ENCODE measurements around the gene SGF29.
"Not testable (repeated sequence)": the region's sequence is repeated elsewhere in the genome, so short reads cannot be mapped to it uniquely, and the experiment has no call there.

The SGF29 gene

GRCh38 chr16:28553776-28554633 lies at the start of gene SGF29:
SGF29 (plus strand) TSS chr16:28553920; CDS start chr16:28581070, 27,150 bp downstream.
- DNase-seq = peak; percentile 95

- no peak for DNase-seq
Measured at GRCh38 chr16:28504707-28505404, 48.9 kb upstream of the SGF29 start.

GRCh38 chr16:28505489-28506137 lies 48.1 kb upstream of the SGF29 start:
- DNase-seq = no peak

DNA sequence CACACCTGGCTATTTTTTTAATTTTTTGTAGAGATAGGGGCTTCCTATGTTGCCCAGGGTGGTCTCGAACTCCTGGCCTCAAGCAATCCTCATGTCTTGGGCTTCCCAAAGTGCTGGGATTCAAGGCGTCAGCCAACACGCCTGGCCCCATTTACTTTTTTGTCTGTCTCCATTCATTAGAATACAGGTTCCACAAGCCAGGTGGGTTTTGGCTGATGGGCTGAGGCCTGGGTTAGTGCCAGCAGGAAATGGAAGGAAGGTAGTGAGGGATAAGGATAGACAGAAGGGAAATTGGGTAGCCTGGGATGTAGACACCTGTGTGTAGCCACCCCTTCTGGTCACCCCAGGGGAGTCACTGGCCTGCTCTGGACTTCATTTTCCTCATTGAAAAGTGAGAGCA lies 42.7 kb upstream of the SGF29 start:
- no peak for DNase-seq

- DNase-seq = no peak
Measured at GRCh38 chr16:28511801-28512789, 41.6 kb upstream of the SGF29 start.

DNA sequence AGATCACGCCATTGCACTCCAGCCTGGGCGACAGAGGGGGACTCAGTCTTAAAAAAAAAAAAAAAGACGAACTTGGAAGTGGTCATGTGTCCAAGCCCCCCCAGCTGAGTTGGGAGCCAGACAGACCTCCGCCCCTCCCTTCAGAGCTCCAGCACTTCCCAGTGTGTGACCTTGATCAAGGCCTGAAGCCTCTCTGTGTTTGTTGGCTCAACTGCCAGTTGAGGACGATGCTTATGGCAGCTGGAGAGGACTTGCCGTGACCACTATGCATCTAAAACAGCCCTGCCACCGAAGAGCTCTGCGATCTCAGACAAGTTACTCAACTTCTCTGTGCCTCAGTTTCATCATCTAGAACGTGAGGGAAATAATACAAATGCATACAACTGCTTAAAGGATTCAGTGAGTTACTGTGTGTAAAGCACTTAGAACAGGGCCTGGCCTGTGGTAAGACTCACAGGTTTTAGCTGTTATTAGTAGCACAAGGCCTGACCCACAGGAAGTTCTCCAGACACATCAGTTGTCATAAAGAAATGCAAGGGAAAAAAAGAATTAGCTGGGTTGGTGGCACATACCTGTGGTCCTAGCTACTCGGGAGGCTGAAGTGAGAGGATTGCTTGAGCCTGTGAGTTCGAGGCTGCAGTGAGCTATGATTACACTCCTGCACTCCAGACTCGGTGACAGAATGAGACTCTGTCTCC lies 40.1 kb upstream of the SGF29 start:
- no peak for DNase-seq

GRCh38 chr16:28514246-28514645 lies 39.5 kb upstream of the SGF29 start:
- DNase-seq = no peak

- no peak for DNase-seq
Measured at GRCh38 chr16:28520672-28521071, 33.0 kb upstream of the SGF29 start.

GRCh38 chr16:28521436-28521835 lies 32.3 kb upstream of the SGF29 start:
- DNase-seq = no peak

GRCh38 chr16:28522792-28523191 lies 30.9 kb upstream of the SGF29 start:
- DNase-seq = no peak

DNA sequence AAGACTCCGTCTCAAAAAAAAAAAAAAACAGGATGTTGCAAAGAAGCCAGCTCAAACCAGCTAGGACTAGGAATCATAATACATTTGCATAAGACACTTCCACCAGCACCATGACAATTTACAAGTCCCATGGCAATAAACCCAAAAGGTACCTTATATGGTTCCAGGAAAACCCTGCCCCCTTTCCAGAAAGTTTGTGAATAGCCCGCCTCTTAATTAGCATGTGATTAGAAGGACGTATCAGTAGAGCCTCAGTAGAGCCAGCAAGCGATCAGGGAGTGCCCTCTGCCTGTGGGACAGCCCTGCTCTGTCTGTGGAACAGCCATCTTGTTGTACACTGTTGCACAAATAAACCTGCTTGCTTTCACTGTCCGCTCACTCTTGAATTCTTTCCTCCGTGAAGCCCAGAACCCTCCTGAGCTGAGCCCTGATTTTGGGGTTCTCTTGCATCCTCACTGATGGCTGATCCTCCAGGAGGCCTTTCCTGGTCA lies 29.0 kb upstream of the SGF29 start:
- peak; percentile 29 for DNase-seq

DNA sequence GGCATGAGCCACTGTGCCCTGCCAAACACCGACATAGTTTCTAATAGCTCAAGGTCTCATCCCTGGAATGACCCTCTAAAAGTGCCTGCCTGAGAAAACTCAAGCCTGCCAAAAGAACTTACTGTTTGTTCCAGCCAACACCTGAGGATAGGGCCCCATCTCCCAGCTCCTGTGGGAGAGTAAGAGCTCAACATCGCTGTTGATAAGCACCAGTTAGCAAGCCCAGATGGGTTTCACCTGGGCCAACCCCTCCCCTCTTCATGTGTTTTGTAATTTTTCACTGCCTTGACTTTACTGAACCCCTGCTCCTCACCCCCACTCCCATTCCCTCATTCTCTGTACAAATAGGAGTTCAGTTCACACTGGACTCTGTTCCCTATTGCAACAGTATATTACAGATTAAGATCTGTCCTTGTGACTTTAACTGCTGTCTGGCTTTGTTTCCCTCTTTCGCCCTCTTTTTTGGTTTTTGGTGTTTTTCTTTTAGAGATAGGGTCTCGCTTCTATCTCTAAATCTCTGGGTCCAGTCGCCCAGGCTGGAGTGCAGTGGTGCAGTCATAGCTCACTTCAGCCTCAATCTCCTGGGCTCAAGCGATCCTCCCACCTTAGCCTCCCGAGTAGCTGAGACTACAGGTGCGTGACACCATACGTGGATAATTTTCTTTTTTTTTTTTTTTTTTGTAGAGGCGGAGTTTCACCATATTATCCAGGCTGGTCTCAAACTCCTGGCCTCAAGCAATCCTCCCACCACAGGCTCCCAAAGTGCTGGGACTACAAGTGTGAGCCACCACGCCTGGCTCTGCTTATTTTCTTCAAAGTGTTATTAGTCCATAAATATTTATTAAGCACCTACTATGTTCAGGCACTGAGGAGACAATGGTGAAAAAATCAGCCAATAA lies 27.3 kb upstream of the SGF29 start:
- DNase-seq = no peak

DNA sequence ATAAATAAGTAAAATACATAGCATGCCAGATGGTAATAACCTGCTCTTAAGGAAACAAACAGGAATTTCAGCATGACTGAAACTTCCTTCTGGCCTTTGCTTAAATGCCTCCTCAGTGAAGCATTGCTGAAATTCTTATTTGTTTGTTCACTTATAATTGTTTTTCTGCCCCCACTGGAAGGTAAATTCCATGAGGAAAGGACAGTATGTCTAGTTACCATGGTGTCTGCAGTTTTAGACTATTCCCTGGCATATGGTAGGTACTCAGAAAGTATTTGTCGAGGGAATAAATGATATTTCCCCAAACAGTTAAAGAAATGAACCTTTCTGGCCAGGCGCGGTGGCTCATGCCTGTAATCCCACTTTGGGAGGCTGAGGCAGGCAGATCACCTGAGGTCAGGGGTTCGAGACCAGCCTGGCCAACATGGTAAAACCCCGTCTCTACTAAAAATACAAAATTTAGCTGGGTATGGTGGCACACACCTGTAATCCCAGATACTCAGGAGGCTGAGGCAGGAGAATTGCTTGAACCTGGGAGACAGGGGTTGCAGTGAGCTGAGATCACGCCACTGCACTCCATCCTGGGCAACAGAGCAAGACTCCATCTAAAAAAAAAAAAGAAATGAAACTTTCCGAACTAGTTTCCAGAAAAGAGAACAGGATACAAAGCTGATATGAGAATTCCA lies 26.5 kb upstream of the SGF29 start:
- not testable (repeated sequence) for DNase-seq

DNA sequence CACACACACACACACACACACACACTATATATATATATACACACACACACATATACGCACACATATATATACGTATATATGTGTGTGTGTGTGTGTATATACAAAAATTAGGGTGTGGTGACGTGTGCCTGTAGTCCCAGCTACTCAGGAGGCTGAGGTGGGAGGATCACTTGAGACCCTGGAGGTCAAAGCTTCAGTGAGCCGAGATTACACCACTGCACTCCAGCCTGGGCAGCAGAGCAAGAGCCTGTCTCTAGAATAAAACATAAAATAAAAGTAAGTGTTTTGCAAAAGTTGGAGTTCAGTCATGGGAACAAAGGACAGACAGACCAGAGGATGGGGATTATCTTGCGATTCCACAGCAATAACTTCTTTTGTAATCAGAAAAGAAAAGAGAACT lies 25.7 kb upstream of the SGF29 start:
- no peak for DNase-seq

DNA sequence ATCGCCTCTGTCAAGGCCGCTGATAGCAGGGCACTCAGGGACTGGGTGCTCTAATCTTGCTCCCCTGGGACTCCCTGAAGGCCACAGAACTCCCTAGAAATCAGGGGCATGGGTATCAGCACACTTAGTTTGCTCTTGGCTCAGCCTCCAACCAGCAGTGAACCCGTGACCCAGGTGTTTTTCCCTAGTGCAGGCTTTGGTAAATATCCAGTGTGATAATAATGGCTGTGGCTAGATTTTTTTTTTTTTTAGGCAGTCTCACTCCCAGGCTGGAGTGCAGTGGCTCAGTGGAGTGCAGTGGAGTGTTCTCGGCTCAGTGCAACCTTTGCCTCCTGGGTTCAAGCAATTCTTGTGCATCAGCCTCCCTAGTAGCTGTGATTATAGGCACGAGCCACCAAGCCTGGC lies 25.3 kb upstream of the SGF29 start:
- DNase-seq = no peak

- no peak for DNase-seq
Measured at GRCh38 chr16:28529124-28529523, 24.6 kb upstream of the SGF29 start.

GRCh38 chr16:28531777-28532744 lies 21.7 kb upstream of the SGF29 start:
- DNase-seq = no peak

DNA sequence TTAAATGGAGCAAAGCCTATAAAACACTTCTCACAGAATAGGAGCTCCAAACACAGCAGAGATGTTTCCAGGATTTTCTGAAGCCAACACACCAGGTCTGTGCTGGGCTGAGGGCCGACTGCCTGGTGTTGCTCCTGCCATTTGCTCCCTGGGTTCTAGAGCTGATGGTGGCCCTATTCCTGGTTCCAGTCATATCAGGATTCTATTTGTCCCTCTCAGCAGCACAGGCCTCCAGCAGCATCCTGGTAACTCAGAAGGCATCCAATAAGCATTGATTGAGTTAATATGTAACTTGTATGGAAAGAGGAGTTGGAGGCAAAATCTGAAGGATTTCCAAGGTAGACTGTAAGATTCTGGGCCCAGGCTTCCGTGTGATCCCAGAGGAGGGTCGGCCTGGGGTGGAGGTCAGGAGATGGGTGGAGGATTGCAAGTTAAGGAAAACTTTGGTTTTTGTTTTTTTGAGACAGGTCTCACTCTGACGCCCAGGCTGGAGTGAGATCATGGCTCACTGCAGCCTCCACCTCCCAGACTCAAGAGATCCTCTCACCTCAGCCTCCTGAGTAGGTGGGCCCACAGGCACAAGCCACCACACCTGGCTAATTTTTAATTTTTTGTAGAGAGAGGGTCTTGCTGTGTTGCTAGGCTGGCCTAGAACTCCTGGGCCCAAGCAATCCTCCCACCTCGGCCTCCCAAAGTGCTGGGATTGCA lies 20.6 kb upstream of the SGF29 start:
- no peak for DNase-seq

All from CD4-positive, alpha-beta T cell treated with Interleukin-21 for 1 hour (primary cell).